ENCODE measurements around the gene C4orf50.

C4orf50 gene

DNA sequence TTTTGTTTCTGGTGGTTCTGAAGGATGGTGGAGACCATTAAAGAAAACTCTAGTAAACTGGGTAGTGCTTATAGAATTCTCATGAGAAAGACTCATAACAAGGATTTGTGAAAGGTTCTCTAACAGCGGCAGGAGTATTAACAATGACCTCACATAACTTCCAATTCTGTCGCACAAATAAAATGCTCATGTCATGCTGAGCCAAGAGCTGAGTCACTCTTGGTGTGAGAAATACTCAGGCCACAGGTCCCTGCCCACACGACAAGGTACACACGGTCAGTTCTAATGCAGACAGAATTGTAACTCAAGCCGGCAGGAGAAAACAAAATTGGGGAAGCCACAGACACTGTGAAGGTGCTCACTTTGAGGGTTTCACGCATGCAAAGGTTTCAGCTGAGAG, 34.4 kb upstream of the C4orf50 start:
- Histone ChIP-seq H3K27ac (replicated peaks) (no peak overlapping the region), H3K27me3 (ENCODE audit: insufficient read depth, poor library complexity, severe bottlenecking) (no peaks in the 10 kb centered on the region), H3K4me3 (replicated peaks; ENCODE audit: insufficient read depth, low read length) (no peak overlapping the region)
- no peak for DNase-seq (ENCODE audit: low read depth in 1 of 2, low spot score in 1 of 2)
- TF ChIP-seq SPI1 (IDR thresholded peaks at IDR 0.05; ENCODE audit: borderline replicate concordance, low read depth), result no peak
- TF ChIP-seq, protein P1, sequence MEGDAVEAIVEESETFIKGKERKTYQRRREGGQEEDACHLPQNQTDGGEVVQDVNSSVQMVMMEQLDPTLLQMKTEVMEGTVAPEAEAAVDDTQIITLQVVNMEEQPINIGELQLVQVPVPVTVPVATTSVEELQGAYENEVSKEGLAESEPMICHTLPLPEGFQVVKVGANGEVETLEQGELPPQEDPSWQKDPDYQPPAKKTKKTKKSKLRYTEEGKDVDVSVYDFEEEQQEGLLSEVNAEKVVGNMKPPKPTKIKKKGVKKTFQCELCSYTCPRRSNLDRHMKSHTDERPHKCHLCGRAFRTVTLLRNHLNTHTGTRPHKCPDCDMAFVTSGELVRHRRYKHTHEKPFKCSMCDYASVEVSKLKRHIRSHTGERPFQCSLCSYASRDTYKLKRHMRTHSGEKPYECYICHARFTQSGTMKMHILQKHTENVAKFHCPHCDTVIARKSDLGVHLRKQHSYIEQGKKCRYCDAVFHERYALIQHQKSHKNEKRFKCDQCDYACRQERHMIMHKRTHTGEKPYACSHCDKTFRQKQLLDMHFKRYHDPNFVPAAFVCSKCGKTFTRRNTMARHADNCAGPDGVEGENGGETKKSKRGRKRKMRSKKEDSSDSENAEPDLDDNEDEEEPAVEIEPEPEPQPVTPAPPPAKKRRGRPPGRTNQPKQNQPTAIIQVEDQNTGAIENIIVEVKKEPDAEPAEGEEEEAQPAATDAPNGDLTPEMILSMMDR (IDR thresholded peaks at IDR 0.05; ENCODE audit: insufficient read depth, low read length), result no peak

DNA sequence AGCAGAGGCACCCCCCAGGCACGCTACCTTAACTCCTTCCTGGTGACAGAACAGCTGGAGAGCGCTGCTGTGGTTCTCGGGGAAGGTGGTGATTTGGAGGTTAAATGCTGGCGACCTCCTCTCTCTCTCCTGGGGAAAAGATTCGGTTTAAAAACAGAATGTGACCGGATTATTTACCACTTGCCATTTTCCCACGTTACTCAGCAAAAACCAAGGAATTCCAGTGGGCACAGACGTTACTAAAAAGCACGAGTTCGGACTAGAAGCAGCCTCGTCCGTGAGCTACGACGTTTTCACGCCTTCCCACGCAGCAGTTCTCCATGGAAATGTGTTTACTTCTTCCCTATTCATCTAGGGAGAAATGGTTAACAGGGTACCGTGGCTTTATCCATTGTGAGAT, 32.3 kb upstream of the C4orf50 start:
- no peaks in the 10 kb centered on the region for H3K27me3 ChIP-seq (ENCODE audit: insufficient read depth, poor library complexity, severe bottlenecking)
- TF ChIP-seq POLR2AphosphoS5 (IDR thresholded peaks at IDR 0.05; ENCODE audit: low read depth) (no peak), GABPA (IDR thresholded peaks at IDR 0.05; ENCODE audit: low read depth) (no peak), SPI1 (IDR thresholded peaks at IDR 0.05; ENCODE audit: borderline replicate concordance, low read depth) (no peak)
- TF ChIP-seq, protein P2, sequence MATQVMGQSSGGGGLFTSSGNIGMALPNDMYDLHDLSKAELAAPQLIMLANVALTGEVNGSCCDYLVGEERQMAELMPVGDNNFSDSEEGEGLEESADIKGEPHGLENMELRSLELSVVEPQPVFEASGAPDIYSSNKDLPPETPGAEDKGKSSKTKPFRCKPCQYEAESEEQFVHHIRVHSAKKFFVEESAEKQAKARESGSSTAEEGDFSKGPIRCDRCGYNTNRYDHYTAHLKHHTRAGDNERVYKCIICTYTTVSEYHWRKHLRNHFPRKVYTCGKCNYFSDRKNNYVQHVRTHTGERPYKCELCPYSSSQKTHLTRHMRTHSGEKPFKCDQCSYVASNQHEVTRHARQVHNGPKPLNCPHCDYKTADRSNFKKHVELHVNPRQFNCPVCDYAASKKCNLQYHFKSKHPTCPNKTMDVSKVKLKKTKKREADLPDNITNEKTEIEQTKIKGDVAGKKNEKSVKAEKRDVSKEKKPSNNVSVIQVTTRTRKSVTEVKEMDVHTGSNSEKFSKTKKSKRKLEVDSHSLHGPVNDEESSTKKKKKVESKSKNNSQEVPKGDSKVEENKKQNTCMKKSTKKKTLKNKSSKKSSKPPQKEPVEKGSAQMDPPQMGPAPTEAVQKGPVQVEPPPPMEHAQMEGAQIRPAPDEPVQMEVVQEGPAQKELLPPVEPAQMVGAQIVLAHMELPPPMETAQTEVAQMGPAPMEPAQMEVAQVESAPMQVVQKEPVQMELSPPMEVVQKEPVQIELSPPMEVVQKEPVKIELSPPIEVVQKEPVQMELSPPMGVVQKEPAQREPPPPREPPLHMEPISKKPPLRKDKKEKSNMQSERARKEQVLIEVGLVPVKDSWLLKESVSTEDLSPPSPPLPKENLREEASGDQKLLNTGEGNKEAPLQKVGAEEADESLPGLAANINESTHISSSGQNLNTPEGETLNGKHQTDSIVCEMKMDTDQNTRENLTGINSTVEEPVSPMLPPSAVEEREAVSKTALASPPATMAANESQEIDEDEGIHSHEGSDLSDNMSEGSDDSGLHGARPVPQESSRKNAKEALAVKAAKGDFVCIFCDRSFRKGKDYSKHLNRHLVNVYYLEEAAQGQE (IDR thresholded peaks at IDR 0.05; ENCODE audit: insufficient replicate concordance, low read depth), result no peak
- TF ChIP-seq, protein P1 (IDR thresholded peaks at IDR 0.05; ENCODE audit: insufficient read depth, low read length), result no peak
- H3K27ac ChIP-seq (replicated peaks), result no peak overlapping the region
- H3K4me3 ChIP-seq (replicated peaks; ENCODE audit: insufficient read depth, low read length), result no peak overlapping the region
- DNase-seq (ENCODE audit: low read depth in 1 of 2, low spot score in 1 of 2), result no peak

DNA sequence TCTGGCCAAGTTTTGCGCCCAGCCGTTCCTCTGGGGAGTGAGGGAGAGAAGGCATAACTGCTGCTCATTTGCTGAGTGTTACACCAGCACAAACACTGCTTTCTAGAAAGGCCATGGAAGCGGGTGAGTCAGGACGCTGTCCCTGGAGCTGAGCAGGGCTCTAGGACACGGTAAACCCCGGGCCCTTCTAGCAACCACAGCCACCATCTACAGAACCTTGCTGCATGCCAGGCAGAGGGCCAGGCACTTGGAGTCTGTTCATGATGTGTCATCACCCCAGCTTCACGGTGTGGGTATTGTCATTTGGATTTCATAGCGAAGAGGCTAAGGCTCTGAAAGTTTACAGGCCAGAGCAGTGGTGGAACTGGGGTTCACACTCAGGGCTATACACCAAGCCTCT, 31.8 kb upstream of the C4orf50 start:
- H3K4me3 ChIP-seq (replicated peaks; ENCODE audit: insufficient read depth, low read length), result no peak overlapping the region
- no peaks in the 10 kb centered on the region for H3K27me3 ChIP-seq (ENCODE audit: insufficient read depth, poor library complexity, severe bottlenecking)
- DNase-seq (ENCODE audit: low read depth in 1 of 2, low spot score in 1 of 2), result no peak
- TF ChIP-seq, protein P1 (IDR thresholded peaks at IDR 0.05; ENCODE audit: insufficient read depth, low read length), result no peak
- TF ChIP-seq POLR2AphosphoS5 (IDR thresholded peaks at IDR 0.05; ENCODE audit: low read depth), result no peak
- no peak for TF ChIP-seq SPI1 (IDR thresholded peaks at IDR 0.05; ENCODE audit: borderline replicate concordance, low read depth)
- TF ChIP-seq, protein P2 (IDR thresholded peaks at IDR 0.05; ENCODE audit: insufficient replicate concordance, low read depth), result no peak
- H3K27ac ChIP-seq (replicated peaks), result no peak overlapping the region

DNA sequence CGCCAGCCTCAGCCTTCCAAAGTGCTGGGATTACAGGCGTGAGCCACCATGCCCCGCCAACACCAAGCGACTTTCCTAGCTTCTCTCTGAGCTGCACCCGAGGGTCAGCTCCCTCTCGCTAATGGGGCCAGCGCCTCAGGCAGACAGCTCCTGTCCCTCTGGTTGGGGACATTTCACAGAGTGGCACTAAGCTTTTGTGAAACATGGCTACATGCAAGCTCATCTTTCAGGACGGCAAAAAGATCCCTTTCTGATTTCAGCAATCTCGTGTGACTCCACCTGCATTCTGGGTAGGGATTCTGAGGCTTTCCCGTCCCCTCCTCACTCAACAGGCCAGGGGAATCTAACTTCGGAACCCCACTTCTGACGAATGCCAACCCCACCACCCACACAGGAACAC, 31.0 kb upstream of the C4orf50 start:
- Histone ChIP-seq H3K27me3 (ENCODE audit: insufficient read depth, poor library complexity, severe bottlenecking) (no peaks in the 10 kb centered on the region), H3K27ac (replicated peaks) (no peak overlapping the region), H3K4me3 (replicated peaks; ENCODE audit: insufficient read depth, low read length) (no peak overlapping the region)
- TF ChIP-seq POLR2AphosphoS5 (IDR thresholded peaks at IDR 0.05; ENCODE audit: low read depth), result no peak
- no peak for DNase-seq (ENCODE audit: low read depth in 1 of 2, low spot score in 1 of 2)
